Occipital lobe (tissue), 2 donors: ENCODE measurements around the gene WASHC4. TPM values are rescaled to one million over a fixed set of nuclear protein-coding genes. Genes with fewer than 3 reads are reported as not detected.

Source experiments
- DNase-seq: peaks from one replicate; lab custom pipeline; 2025; lab: John Stamatoyannopoulos, UW
- total RNA-seq: library from RNA; depleted of rRNA; stranded (reverse); fragments of >200 nt; gene quantifications from one replicate; pipeline ENCODE4 v1.2.3, GENCODE V29; 2014

The WASHC4 gene
- total RNA-seq, 1 donor from 2014 or later: 103 TPM

DNA sequence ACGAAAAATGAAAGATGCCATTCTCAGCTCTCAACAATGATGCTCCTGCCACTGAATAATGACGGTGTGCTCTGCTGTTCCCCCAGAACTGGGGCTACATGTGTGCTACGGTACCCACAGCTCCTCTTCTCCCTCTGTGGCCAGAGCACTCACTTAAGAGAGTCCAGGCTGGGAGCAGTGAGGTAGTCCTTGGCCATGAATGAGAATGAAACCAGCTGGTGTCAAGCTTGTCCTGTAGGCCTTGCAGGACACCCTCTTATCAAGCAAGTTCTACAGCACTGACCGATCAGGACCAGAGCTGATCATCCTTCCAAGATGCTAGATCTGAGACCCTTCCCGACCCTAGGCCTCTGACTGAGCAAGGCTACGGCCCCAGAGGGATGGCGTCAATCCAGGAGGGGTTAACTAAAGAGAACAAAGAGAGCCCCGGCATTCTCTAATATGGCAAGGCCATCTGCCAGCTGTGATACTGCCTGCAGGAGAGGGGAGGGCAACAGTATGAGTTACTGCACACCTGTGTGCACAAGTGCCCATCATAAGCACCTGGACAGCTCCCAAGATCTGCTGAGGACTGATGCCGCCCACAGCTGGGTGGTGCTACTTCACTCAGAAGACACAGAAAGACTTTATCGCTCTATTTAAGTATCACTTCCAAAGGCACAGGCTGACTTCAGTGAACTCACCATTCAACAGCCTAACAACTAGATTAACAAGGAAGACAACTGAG, 98.0 kb downstream of the WASHC4 start:
- no peak for DNase-seq

DNA sequence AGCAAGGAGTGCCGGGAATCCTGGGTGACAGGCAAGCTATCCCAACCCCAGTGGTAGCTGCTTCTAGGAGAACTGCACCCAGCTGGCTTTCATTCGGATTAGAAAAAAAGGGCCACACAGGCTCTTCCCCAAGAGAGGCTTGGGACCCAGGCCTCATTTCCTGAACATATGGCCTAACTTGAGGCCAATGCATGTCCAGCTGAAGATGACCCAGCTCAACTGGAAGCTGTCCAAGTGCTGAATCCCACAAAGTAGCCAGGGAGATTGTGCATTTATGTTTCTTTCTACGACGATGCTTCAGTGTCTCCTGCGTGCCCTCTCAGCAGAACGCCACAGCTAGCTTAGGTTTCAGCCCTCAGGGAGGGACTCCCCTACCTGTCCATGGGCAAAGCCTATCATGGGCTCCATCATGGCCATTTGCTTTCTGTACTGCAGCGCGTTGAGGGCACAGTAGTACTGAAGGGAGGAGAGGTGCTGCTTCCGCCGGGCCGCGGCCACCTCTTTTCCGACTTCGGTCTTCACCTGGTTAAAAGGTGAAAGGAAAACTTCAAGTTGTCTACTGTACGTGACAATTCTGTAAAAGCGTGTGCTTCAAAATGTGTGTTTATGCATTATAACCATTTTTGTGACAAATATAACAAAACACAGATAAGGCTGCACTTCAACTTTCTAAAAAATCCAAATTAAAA, 99.3 kb downstream of the WASHC4 start:
- DNase-seq: no peak

DNA sequence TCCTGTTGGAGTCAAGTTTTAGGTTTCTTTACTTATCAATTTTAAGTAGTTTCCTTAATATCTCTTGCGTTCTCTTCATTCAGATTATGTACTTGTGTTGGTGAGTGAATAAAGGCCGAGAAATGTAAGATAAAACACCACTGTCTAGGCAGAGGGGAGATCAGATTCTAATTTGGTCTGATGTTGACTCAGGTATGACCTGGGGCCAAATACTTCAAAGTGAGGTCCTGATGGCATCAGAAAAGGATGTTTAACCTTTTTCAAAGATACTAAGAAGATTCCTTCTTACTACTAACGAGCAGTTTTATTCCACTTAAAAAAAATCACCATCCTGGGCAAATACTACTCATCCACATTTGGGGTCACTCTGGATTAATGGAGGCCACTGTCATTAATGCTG, 101.6 kb downstream of the WASHC4 start:
- DNase-seq: no peak

DNA sequence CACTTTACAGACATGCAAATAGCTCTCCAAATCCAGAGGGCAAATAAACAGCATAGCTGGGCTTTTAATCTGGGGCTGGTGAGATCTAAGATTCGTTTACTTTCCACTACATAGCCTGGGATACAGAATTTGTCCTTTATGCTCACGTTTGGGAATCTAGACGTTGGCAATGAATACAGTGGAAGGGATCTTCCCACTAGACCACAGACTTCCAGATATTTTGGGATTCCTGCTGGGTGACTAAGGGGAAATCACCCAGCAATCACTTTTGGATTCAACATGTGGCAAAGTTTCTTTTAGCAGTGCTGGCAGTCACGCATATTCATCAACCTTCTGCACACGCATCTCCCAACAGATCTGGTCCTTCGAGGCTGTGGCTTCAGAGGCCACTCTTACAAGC, 104.9 kb downstream of the WASHC4 start:
- DNase-seq: no peak

DNA sequence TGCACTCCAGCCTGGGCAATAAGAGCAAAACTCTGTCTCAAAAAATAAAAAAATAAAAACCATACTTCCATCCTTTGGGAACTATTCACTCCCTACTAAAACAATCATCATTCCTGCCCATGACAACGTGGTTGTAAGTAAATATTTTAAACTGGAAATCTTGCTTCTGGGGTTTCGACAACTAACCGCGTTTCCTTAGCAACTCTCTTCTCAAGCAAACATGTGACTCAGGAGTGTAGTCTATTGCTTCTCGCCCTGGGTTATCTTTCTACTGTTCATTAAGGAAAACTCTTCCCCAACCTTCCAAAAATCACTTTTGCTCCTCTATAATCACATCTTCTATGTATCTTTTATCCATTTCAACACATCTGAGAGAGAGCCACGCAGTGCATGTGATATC, 106.6 kb downstream of the WASHC4 start:
- no peak for DNase-seq

DNA sequence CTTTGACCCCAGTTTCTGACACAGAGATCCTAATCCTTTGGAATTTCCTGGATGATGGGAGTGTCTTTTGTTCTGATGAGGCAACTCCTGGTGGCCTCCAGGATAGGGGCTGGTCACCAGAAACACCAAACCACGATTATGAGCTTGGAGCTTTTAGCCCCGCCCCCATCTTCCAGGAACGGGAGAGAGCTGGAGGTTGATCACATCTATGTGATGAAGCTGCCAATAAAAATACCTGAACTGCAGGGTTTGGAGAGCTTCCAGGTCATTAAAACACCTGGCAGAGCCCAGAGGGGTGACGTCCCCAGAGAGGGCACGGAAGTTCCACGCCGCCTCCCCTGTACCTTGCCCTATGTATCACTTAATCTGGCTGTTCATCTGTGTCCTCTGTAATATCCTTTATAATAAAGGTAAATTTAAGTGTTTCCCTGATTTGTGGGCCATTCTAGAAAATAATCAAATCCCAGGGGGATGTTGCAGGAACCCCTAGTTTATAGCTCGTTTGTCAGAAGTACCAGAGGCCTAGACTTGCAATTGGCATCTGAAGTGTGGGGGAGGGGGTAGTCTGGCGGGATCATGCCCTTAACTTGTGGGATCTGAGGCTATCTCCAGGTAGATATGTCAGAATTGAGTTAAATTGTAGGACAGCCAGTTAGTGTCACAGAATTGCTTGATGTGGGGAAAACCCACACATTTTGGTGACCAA, 107.3 kb downstream of the WASHC4 start:
- DNase-seq: no peak

DNA sequence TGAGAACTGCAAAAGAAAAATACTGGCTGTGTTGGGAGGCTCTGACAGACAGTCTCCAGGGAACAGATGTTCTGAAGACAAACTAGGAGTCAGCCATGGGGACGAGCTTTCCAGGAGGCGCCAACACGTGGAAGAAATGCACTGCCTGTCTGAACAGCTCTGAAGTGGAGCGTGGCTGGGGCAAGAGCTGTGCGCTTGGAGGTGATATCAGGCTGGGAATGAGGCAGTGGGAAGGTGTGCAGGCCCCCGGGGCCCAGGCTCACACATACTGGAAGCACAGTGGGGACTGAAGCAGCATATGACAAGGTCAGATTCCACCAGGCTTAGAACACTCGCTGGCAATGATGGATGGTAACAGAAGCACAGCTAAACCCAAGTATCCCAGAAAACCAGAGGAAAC, 110.9 kb downstream of the WASHC4 start:
- DNase-seq: no peak

Other genes with a start within 250 kb of the WASHC4 start
- 190 TPM for gene SLC41A2, start 149.4 kb upstream of the WASHC4 start, total RNA-seq
- 18.7 TPM for gene NOPCHAP1, start 121.4 kb upstream of the WASHC4 start, total RNA-seq
- 9.7 TPM for gene ALDH1L2, start 23.3 kb upstream of the WASHC4 start, total RNA-seq
- 47.1 TPM for gene APPL2, start 128.4 kb downstream of the WASHC4 start, total RNA-seq
- 36.3 TPM for gene C12orf75, start 223.0 kb downstream of the WASHC4 start, total RNA-seq